GM18526 (cell line): ENCODE data around the gene RAB40C.

Source experiments
- POLR2A ChIP-seq: IDR thresholded peaks from 3 replicates; pipeline ENCODE4 v1.6.1; 2011; ENCODE audit not compliant: insufficient read length; ENCODE audit errors: extremely low read depth

The RAB40C gene

DNA sequence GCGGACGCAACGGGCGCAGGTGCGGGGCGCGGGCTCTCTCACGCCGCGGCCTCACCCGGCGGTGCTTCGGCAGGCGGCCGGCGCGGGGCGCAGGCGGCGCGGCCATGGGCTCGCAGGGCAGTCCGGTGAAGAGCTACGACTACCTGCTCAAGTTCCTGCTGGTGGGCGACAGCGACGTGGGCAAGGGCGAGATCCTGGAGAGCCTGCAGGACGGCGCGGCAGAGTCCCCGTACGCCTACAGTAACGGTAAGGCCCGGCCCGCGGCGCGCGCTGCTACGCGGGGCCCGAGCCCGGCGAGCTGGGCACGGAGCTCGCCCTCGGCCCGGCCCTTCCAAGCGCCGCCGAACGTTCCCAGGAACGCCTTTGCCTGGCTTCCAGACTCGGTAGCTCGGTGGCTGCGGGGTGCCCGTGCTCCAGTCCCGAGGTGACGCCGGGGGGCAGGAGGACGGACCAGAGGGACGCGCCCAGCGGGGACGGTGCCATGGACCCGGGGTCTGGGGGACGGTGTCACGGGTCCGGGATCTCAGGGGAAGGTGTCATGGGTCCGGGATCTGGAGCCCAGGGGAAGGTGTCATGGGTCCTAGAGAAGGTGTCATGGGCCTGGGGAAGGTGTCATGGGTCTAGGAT, 435 bp downstream of the RAB40C start:
- TF ChIP-seq POLR2A = no peak

- no peak for TF ChIP-seq POLR2A
These were observed 942 bp downstream of the RAB40C start for GRCh38 chr16:590815-591200.

GRCh38 chr16:591231-591630, 1.4 kb downstream of the RAB40C start:
- TF ChIP-seq POLR2A = no peak

DNA sequence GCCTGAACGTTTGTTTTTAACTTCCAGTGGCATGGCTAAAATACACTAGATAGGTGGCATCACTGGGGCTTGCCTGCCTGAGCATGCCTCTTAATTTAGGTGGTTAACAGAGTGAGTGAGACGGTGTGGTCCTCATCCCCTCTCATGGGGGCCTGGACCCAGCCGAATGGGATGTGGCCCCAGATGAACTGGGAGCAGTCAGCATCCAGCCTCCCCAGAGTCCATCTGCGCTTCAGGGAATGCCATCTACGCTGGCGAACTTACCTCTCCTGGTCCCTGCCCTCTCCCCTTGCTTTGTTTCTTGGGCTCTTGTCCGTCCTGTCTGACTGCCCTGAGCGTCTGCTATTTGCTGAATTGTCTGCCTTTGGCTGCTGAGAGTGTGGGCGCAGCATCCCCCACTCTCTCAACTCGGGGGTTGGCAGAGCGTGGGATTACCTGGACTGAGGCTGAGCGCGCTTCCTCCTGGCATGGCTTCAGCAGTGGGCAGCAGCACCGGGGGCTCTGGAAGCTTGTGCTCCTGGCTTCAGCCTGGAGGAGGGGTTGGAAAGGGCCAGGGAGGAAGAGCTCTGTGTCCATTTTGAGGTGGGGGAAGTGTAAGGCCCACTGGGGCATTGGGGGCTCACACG, 2.1 kb downstream of the RAB40C start:
- no peak for TF ChIP-seq POLR2A

DNA sequence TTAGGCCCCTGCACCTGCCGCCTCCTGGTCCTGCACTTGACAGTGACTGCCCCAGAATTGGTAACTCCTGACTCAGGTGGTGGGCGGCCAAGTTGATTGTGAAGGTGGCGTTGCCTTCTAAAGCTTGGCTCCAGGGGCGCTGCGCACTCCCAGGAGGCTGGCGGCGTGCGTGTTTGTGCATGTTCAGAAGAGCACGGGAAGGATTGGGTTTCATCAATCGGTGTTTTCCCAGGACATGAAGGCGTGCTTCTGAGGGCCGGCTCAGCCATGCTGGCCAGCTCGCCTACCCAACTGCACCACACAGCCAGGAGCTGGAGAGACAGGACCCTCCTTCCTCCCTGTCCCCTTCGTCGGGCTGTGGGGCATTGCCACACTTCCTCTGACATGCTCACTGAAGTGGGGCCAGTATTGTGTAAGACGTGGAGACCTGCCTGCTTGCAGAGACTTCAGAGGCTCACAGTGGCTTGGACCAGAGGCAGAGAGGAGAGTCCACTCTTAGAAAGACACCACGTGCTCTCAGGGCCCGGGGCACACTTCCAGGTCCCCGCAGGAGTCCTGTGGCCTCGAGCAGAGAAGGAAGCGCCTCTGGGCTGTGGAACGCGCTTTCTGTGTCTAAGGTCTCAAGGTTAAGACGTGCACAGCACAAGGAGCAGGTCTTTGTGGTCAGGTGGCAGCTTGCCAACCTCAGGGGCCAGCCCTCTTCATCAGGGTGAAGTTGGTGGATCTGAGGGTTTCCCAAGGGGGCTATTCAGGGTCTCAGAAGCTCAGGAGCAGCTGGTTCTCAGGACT, 2.8 kb downstream of the RAB40C start:
- no peak for TF ChIP-seq POLR2A

DNA sequence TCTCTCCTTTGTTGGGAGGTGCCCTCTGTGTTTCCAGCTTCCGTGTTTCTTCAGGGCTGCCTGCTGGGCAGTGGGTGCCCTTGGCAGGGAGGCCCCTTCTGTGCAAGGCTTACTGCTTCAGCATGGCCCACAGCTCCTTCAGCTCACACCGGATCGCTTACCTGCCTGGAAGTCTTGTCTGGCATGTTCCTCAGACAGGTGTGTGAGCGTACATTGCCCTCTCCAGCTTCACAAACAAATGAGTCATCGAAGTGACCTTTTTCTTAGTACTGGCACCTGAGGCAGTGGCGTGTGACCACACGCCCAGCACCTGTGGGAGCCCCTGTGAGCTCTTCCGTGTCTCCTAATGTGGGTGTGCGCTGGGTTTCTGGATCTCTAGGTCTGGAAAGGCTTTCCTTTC, 3.5 kb downstream of the RAB40C start:
- no peak for TF ChIP-seq POLR2A

- no peak for TF ChIP-seq POLR2A
These were observed 3.9 kb downstream of the RAB40C start for GRCh38 chr16:593807-594206.

- no peak for TF ChIP-seq POLR2A
These were observed 5.2 kb downstream of the RAB40C start for GRCh38 chr16:595094-595528.

- TF ChIP-seq POLR2A = no peak
These were observed 6.3 kb downstream of the RAB40C start for GRCh38 chr16:595942-596735.

GRCh38 chr16:596736-597060, 6.8 kb downstream of the RAB40C start:
- TF ChIP-seq POLR2A = no peak

DNA sequence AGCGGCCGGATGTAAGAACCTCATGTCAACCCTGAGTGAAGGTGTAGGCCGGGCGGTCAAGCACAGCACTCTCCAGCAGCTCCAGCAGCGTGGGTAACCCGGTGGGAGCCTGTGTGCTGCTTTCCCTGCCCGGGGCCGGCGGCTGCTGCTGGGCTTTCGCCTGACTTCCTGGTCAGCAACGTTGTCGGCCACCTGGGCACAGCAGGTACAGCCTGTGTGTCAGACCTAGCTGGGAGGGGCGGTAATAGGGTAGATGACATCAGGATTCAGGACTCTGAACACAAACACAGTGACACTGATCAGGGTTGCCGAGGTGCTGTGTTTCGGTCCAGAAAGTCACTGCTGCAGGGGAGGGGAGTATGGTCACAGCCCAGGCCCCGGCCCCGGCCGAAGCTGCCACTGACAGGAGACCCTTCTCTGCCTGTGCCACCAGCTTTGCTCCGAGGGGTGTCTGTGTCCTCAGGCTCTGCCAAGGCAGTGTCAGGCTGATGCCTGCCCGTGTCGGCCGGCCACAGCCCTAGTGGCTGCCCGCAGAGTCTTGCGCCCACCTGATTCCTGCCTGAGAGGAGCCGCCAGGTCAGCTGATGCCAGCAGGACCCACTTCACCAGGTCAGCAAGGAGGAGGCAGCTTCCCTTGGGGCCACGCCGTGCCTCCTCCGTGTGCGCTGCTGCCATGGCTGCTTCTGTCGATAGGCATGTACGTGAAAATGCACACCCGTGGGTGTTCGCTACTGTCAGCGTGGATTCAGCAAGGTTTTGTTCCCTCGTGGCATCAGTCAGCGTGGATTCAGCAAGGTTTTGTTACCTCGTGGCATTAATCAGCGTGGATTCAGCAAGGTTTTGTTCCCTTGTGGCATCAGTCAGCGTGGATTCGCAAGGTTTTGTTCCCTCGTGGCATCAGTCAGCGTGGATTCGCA, 9.2 kb downstream of the RAB40C start:
- TF ChIP-seq POLR2A = no peak

DNA sequence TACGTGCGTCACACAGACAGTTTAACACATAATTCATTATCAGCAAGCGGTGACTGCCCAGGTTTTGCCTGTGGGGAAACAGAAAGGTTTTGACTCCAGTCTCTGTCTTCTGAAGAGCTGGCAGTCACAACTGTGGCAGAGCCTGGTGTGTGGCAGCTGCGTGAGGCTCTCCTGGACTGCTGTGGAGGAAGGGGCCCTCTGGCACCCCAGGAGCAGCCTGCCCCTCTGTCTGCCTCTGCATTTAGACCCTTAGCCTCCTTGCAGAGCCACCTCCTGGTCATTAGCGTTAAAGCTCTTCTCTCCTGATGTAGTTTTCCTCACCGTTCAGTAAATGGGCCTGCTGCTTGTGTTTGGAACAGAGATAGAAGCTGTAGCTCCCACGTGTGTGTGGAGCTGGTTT, 10.9 kb downstream of the RAB40C start:
- TF ChIP-seq POLR2A = no peak

DNA sequence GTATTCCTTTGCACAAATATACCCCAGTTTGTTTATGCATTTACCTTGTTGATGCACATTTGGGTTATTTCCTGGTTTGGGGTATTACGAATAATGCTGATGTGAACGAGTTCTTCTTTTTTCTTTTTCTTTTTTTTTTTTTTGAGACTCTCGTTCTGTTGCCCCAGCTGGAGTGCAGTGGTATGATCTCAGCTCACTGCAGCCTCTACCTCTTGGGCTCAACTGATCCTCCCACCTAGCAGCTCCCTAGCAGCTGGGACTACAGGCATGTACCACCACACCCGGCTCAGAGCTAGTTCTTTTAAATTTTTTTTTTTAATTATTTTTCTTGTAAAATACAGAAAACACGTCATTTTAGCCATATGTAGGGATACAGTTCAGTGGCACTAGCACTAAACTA, 14.1 kb downstream of the RAB40C start:
- TF ChIP-seq POLR2A = no peak

GRCh38 chr16:606656-607307, 16.9 kb downstream of the RAB40C start:
- no peak for TF ChIP-seq POLR2A
